AG04450 (cell line): ENCODE data around the gene PEX14. TPM values are rescaled to one million over a fixed set of nuclear protein-coding genes. Genes with fewer than 3 reads are reported as not detected.

Source experiments
- CTCF ChIA-PET: fragments of 300-600, 350-600 bp; formaldehyde crosslinking; extraction: SDS; loops from one replicate; lab custom pipeline; 2022; ENCODE audit warnings: antibody characterized with exemption, inconsistent platforms; lab: Charles Lee
- POLR2A ChIA-PET: fragments of 350-600 bp; formaldehyde crosslinking; extraction: SDS; loops from one replicate; lab custom pipeline; 2021; ENCODE audit warnings: antibody characterized with exemption, inconsistent platforms; lab: Yijun Ruan, JAX
- DNase-seq: peaks from one replicate; pipeline ENCODE4 v3.0.0-alpha.2; 2011; ENCODE audit warnings: low read depth, low spot score
- H3K27ac ChIP-seq: one replicate; pipeline ENCODE4 v1.5.1; 2012; ENCODE audit warnings: low read depth, low read length, control low read depth
- H3K27me3 ChIP-seq: one replicate; pipeline ENCODE4 v1.6.0; 2012; ENCODE audit warnings: low read length; ENCODE audit not compliant: control insufficient read depth, insufficient read depth
- H3K4me3 ChIP-seq: 2 replicates; pipeline ENCODE4 v1.5.1; 2011; ENCODE audit warnings: mild to moderate bottlenecking, low read depth, low read length, control low read depth
- H3K9me3 ChIP-seq: 2 replicates; pipeline ENCODE4 v1.5.1; 2012; ENCODE audit warnings: low read length; ENCODE audit not compliant: control insufficient read depth, insufficient read depth
- CTCF ChIP-seq: IDR thresholded peaks from 2 replicates; pipeline ENCODE4 v1.5.1; 2011; ENCODE audit warnings: low read depth, low read length, control low read depth, inconsistent platforms
- polyA plus RNA-seq: library from polyadenylated mRNA; depleted of rRNA; stranded (reverse); fragments of >200 nt; gene quantifications from 2 replicates; pipeline ENCODE4 v1.2.3, GENCODE V29; 2011

Gene PEX14
- polyA plus RNA-seq, 1 experiment = 6.6 TPM

- H3K4me3 ChIP-seq = no peak overlapping the region
- ChIA-PET CTCF (interaction anchor here (0.7 to 2.4 kb wide), 8 partner anchors 12 to 397 kb away, joined by 3 to 12 read pairs (median 6); no protein-coding TSS in a partner anchor), POLR2A (interaction anchor here (0.6 to 1.3 kb wide), 3 partner anchors 19 to 72 kb away, joined by 3 to 5 read pairs (median 4); no protein-coding TSS in a partner anchor)
- DNase-seq = no peak
- peak overlapping the region; percentile 39 for H3K27ac ChIP-seq
- no peaks in the 10 kb centered on the region for H3K27me3 ChIP-seq
- TF ChIP-seq CTCF = no peak
- H3K9me3 ChIP-seq = no peaks in the 10 kb centered on the region
Observed at GRCh38 chr1:10529091-10529490, 54.3 kb downstream of the PEX14 start.

- CTCF ChIA-PET = interaction anchor here (0.7 to 2.4 kb wide), 4 partner anchors 15 to 287 kb away, joined by 3 to 12 read pairs (median 5); no protein-coding TSS in a partner anchor
- Histone ChIP-seq H3K4me3 (no peak overlapping the region), H3K27ac (no peak overlapping the region), H3K27me3 (no peaks in the 10 kb centered on the region), H3K9me3 (no peaks in the 10 kb centered on the region)
- TF ChIP-seq CTCF = no peak
- DNase-seq = no peak
- POLR2A ChIA-PET = no interaction called here
Observed at GRCh38 chr1:10529765-10530164, 55.0 kb downstream of the PEX14 start.

GRCh38 chr1:10530281-10530740 is 55.6 kb downstream of the PEX14 start:
- H3K27ac ChIP-seq = peak overlapping the region; percentile 81
- DNase-seq = no peak
- peak overlapping the region; percentile 52 for H3K4me3 ChIP-seq
- H3K9me3 ChIP-seq = no peaks in the 10 kb centered on the region
- ChIA-PET CTCF (interaction anchor here (0.7 to 2.4 kb wide), 4 partner anchors 23 to 339 kb away, joined by 3 to 12 read pairs (median 5); no protein-coding TSS in a partner anchor), POLR2A (interaction anchor here (0.8 kb wide), 1 partner anchor 1127 kb away, joined by 3 read pairs; no protein-coding TSS in a partner anchor)
- peak; percentile 98 for TF ChIP-seq CTCF
- H3K27me3 ChIP-seq = no peaks in the 10 kb centered on the region

- H3K27me3 ChIP-seq = no peaks in the 10 kb centered on the region
- CTCF ChIA-PET = interaction anchor here (0.9 to 2.4 kb wide), 4 partner anchors 24 to 379 kb away, joined by 3 to 12 read pairs (median 4); no protein-coding TSS in a partner anchor
- TF ChIP-seq CTCF = no peak
- DNase-seq = no peak
- peak overlapping the region; percentile 81 for H3K27ac ChIP-seq
- no peaks in the 10 kb centered on the region for H3K9me3 ChIP-seq
- POLR2A ChIA-PET = interaction anchor here (0.8 to 0.9 kb wide), 2 partner anchors 444 to 1126 kb away, joined by 3 to 5 read pairs; no protein-coding TSS in a partner anchor
- peak overlapping the region; percentile 52 for H3K4me3 ChIP-seq
Observed at GRCh38 chr1:10530756-10531495, 56.2 kb downstream of the PEX14 start.

- TF ChIP-seq CTCF = no peak
- Histone ChIP-seq H3K9me3 (no peaks in the 10 kb centered on the region), H3K27ac (no peak overlapping the region), H3K27me3 (no peaks in the 10 kb centered on the region), H3K4me3 (no peak overlapping the region)
- no peak for DNase-seq
- ChIA-PET POLR2A (no interaction called here), CTCF (no interaction called here)
Observed at GRCh38 chr1:10532362-10532761, 57.6 kb downstream of the PEX14 start.
